GM18520 (cell line): ENCODE measurements around the gene TSGA10IP.

Experiments used
- ATAC-seq: cut with Tn5 transposase; IDR thresholded peaks from one replicate; pipeline ENCODE4 v1.9.1; 2021; ENCODE audit not compliant: unreplicated experiment

The TSGA10IP gene

DNA sequence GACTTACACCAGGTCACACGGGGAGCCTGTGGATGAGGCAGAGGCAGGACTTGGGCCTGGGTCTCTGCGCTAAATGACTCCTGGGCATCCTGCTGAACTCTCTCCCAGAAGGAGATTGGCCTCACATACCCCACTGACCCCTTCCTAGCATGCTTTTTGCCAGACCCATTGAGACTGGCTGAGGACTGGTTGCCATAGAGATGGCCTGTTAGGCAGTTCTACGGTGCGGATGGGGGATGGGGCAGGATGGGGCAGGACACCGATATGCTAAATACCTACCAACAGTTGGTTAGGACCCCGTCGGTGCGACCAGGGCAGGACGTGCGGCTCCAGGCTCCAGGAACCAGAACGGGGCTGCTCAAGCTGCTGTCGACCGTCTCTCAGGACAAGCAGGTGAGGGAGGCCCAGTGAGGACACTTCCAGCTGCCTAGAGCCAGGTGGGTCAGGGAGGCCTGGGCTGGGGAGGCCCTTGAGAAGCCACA is at the start of gene TSGA10IP:
Gene TSGA10IP, plus strand, starts transcription at position 51 of the 482 bp plus-strand sequence. Its CDS starts 196 bp downstream, at position 247.
- ATAC-seq, result no peak

DNA sequence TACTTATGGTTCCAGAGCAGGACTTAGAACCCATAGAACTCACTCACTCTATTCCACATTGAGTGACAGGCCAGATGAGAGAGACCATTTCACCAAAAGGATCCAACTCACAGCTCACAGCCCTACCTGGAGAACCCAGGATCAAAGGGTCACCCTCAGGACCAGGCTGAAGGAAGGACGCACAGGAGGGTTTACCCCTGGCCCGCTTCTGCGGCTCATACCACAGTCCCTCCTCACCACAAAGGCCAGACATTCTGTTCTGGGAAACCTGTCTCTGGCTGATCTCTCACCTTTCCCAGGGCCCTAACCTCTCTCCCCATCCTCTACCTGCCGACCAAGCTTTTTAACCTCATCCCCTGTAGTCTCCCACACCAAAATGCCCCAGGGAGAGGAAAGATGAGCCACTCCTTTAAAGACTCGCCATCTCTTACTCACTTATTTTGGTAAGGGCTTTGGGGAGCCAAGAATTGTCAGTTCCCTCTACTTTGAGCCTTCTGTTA is 49.7 kb upstream of the TSGA10IP start:
- no peak for ATAC-seq

DNA sequence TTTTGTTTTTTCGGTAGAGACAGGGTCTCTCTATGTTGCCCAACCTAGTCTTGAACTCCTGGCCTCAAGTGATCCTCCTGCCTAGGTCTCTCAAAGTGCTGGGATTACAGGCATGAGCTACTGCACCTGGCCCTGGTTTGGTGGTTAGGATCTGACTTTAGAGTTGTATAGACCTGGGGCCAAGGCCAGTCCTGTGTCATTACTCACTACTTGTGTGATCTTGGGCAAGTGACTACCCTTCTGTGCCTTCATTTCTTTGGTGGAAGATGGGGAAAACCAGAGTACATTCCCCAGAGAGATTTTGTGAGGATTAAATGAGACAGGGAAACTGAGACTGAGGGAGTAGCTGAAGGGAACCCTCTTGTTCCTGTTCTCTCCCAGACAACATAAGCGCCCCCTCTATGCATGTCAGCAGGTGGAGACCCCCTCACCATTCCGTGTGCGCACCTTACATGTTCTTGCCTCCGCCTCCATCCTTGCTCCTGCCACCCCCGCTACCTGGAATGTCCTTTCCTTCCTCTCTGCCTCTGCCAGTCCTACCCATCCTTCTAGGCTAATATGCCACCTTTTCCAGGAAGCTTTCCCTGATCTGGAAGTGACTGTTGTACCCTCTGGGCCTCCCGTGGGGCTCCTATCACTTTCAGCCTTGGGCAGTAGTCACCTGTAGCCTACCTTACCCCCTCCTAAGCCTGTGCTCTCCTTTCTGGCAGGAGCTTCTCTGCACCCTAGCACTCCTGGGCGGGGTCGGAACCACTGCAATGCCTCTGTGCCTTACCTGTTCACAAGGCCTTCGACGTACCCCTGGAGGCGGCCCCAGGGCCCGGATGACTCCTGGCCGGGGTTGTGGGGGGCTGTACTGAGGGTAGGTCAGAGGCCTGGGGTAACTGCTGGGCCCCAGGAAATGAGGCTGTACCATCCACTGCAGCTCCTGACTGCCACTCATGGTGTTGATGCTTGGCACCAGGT is 49.0 kb upstream of the TSGA10IP start:
- no peak for ATAC-seq

- ATAC-seq, result no peak
Measured at GRCh38 chr11:65897020-65897471, 48.2 kb upstream of the TSGA10IP start.

- no peak for ATAC-seq
Measured at GRCh38 chr11:65898656-65899355, 46.5 kb upstream of the TSGA10IP start.

- no peak for ATAC-seq
Measured at GRCh38 chr11:65899356-65900124, 45.7 kb upstream of the TSGA10IP start.

- peak; percentile 71 for ATAC-seq
Measured at GRCh38 chr11:65900125-65900898, 45.0 kb upstream of the TSGA10IP start, which contains the start of gene FOSL1. FOSL1 (minus strand) TSS chr11:65900388; CDS start chr11:65900339, 49 bp downstream.

DNA sequence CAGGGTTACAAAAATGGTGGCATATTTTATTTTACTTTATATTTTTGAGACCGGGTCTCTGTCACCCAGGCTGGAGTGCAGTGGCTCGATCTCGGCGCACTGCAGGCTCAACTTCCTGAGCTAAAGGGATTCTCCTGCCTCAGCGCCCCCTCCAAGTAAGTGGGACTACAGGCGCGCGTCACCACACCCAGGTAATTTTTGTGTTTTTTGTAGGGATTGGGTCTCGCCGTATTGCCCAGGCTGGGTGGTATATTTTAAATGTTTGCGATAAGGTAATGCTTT is 44.4 kb upstream of the TSGA10IP start:
- ATAC-seq, result no peak

- no peak for ATAC-seq
Measured at GRCh38 chr11:65903068-65903481, 42.2 kb upstream of the TSGA10IP start.

- ATAC-seq, result no peak
Measured at GRCh38 chr11:65903715-65904114, 41.6 kb upstream of the TSGA10IP start.

DNA sequence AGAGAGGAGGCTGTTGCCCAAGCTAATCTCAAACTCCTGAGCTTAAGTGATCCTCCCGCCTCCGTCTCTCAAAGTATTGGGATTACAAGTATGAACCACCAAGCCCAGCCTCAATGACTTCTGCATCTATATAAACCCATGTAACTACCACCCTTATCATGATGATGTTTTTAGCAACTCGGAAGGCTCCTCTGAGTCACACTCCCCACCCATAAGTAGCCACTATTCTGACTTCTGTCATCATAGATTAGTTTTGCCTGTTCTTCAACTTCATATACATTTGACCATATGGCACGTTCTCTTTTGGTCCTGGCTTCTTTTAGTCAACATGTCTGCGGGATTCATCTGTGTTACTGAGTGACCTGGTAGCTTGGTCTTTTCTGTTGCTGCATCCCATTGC is 38.7 kb upstream of the TSGA10IP start:
- no peak for ATAC-seq

- no peak for ATAC-seq
Measured at GRCh38 chr11:65907878-65908277, 37.4 kb upstream of the TSGA10IP start.

- ATAC-seq, result no peak
Measured at GRCh38 chr11:65911682-65912568, 33.4 kb upstream of the TSGA10IP start.

- no peak for ATAC-seq
Measured at GRCh38 chr11:65912845-65913244, 32.4 kb upstream of the TSGA10IP start.

DNA sequence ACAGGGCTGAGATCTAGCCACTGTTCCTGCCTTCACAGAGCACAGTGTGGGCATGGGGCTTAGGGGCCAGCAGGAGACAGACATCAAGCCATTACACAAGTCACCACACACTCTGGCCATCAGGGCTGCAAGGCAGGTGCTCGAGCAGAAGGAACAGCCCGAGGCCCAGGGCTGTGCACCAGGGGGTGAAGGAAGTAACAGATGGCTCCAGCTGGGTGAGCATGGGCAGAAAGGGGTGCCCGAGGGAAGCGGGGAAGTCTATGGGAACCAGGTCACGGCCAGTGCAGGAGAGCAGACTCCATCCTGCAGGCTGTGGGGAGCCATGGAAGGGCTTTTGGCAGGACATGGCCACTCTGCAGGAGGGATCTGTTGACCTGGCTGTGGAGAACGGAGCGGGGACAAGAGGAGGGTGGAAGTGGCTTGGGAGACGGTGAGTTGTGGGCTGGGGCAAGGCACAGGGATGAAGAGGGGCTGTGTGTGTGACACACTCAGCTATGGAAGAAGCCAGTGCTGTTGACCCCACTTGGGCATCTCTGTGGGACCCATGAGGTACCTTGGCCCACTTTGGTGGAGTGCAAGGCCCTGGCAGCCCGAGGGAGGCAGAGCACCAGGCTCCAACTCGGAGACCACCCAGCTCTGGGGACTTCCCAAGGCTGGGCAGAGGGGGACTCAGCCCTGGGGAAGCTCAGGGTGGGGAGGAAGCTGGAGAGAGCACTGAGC is 30.0 kb upstream of the TSGA10IP start:
- ATAC-seq, result no peak

DNA sequence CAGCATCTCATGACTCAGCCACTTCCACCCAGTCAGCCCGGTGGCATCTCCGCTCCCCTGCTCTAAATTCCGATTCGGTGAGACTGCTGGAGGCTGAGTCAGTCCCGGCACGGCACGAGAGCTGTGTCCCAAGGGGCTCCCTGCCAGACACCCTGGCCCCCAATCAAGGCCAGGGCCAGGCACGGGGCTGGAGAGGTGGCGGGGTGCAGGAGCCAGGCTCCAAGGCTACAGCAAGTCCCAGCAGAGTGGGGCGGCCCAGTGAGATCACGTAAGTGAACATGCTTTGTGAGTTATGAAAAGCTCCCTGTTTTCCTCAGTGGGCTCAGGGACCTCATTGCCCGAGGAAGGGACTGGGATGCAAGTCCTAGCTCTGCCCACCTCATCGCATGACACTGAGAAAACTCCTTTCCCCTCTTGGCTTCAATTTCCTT is 29.4 kb upstream of the TSGA10IP start:
- no peak for ATAC-seq

- no peak for ATAC-seq
Measured at GRCh38 chr11:65916391-65916790, 28.9 kb upstream of the TSGA10IP start.

GRCh38 chr11:65917077-65917433 is 28.2 kb upstream of the TSGA10IP start:
- ATAC-seq, result no peak
